WI38 (cell line): ENCODE measurements around the gene XKR3.
"Not testable (repeated sequence)": the region's sequence is repeated elsewhere in the genome, so short reads cannot be mapped to it uniquely, and the experiment has no call there.

ENCODE experiments used
- H3K4me3 ChIP-seq: 2 replicates; pipeline ENCODE4 v1.5.1; 2011; ENCODE audit warnings: low read depth, mild to moderate bottlenecking, control low read depth, low read length
- TF ChIP-seq, protein P1 (sequence below): IDR thresholded peaks from 2 replicates; pipeline ENCODE4 v1.5.1; 2012; ENCODE audit warnings: low read depth, mild to moderate bottlenecking, control low read depth, low read length

Gene XKR3

GRCh38 chr22:16824716-16825687 is at the start of gene XKR3:
XKR3 (minus strand) TSS chr22:16825411; CDS start chr22:16808073, 17,338 bp downstream.
- no peak within 1 kb of the TSS for H3K4me3 ChIP-seq
- TF ChIP-seq, protein P1, sequence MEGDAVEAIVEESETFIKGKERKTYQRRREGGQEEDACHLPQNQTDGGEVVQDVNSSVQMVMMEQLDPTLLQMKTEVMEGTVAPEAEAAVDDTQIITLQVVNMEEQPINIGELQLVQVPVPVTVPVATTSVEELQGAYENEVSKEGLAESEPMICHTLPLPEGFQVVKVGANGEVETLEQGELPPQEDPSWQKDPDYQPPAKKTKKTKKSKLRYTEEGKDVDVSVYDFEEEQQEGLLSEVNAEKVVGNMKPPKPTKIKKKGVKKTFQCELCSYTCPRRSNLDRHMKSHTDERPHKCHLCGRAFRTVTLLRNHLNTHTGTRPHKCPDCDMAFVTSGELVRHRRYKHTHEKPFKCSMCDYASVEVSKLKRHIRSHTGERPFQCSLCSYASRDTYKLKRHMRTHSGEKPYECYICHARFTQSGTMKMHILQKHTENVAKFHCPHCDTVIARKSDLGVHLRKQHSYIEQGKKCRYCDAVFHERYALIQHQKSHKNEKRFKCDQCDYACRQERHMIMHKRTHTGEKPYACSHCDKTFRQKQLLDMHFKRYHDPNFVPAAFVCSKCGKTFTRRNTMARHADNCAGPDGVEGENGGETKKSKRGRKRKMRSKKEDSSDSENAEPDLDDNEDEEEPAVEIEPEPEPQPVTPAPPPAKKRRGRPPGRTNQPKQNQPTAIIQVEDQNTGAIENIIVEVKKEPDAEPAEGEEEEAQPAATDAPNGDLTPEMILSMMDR: no peak

GRCh38 chr22:16869640-16870039 is 44.4 kb upstream of the XKR3 start:
- H3K4me3 ChIP-seq: not testable (repeated sequence)

DNA sequence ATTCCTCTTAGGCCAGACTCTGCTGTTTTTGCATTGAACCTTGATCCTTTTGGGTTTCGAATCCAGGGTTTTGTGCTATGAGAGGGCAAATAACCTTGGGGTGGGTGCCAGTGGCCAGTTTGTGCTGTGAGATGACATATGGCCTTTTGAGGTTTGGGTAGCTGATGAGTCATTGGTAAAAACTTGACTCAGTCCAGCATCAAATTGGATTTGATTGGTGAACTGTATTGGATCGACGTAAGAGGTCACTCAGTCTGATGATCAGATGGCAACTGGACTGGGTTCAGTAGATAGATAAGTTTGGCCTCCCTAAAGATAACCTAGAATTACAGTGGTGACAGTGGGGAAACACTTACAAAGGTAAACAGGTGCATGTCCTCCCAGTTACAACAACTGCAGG is 41.0 kb upstream of the XKR3 start:
- H3K4me3 ChIP-seq: no peak overlapping the region
- TF ChIP-seq, protein P1: no peak

DNA sequence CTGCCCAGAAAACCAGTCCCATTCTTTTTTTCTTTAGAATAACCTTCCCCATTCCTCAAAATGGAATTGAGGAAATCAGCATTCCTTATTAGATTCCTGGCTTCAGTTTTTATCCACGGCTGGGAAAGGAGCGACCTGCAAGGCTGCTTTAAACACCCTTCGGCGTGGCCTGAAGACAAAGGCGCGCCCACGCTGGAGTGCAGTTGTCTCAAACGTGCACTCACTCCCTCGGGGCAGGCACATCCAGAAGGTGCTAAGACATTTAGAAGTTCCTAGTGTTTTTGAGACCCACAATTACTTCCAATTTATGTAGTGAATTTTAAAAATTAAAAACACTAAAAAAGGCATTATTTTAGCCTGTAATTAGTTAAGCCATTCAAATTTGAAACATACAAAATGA is 31.6 kb upstream of the XKR3 start:
- H3K4me3 ChIP-seq: not testable (repeated sequence)

- TF ChIP-seq, protein P1: no peak
- H3K4me3 ChIP-seq: no peak overlapping the region
Measured at GRCh38 chr22:16854631-16855030, 29.4 kb upstream of the XKR3 start.

DNA sequence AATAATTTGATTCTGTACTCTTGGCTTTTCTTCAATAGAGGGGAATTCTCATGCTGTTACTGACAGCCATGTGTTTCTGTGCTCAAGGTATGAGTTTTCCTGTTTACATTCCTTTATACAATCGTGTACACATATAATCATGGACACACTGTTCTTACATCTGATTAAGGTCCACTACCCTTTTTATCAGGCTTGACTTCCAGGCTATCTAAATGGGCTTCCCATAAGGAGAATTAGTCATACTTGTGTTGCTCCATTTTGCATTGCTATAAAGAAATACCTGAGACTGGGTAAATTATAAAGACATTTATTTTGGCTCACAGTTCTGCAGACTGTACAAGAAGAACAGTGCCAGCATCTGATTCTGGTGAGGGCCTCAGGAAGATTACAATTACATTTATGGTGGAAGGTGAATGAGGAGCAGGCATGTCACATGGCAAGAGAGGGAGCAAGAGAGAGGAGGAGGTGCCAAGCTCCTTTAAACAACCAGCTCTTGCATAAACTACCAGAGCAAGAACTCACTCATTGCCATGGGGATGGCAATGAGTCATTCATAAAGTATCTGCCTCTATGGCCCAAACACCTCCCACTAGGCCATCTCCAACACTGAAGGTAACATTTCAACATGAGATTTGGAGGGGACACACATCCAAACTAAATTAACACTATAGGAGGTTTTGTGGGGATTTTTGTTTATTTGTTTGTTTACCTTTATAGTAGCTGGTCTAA is 26.2 kb upstream of the XKR3 start:
- H3K4me3 ChIP-seq: not testable (repeated sequence)

DNA sequence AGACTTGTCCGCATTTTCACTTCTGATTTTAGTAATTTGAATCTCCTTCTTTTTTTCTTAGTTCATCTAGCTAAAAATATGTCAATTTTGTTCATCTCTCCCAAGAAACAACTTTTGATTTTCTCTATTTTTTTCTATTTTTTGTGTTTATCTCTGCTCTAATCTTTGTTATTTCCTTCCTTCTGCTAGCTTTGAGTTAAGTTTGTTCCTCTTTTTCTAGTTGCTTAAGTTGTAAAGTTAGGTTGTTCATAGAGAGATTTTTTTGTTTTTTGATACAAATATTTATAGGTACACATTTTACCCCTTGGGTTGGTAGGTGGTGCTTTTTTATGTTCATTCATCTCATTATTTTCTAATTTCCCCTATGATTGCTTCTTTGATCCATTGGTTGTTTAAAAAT is 22.1 kb upstream of the XKR3 start:
- no peak overlapping the region for H3K4me3 ChIP-seq
- TF ChIP-seq, protein P1: no peak

DNA sequence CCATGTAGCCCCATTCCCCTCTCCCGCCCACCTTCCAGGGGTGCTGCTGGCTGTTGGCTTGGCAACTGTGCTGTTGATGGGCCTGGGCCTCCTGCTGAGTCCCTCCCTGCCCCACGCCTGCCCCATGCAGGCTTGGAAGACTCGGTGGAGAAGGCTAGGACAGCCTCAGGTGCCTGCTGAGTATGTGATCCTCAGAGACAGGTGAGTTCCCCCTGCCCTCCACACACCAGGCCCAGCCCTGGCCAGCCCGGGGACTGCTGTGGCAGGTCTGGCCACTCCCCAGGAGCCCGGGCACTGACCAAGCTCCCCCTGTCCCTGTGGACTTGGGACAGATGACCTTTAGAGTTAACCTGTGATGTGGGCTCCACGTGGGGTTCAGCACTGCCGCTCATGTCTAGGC is 20.7 kb upstream of the XKR3 start:
- TF ChIP-seq, protein P1: no peak

More for the DNA sequence above, 20.7 kb upstream of the XKR3 start:
- no peak overlapping the region for H3K4me3 ChIP-seq
